GM19467 (cell line): Measurements from ENCODE around the gene PALM.

Source experiments
- ATAC-seq: cut with Tn5 transposase; IDR thresholded peaks from one replicate; pipeline ENCODE4 v1.9.1; 2021; ENCODE audit warnings: mild to moderate bottlenecking, moderate library complexity; ENCODE audit not compliant: unreplicated experiment

The PALM gene

DNA sequence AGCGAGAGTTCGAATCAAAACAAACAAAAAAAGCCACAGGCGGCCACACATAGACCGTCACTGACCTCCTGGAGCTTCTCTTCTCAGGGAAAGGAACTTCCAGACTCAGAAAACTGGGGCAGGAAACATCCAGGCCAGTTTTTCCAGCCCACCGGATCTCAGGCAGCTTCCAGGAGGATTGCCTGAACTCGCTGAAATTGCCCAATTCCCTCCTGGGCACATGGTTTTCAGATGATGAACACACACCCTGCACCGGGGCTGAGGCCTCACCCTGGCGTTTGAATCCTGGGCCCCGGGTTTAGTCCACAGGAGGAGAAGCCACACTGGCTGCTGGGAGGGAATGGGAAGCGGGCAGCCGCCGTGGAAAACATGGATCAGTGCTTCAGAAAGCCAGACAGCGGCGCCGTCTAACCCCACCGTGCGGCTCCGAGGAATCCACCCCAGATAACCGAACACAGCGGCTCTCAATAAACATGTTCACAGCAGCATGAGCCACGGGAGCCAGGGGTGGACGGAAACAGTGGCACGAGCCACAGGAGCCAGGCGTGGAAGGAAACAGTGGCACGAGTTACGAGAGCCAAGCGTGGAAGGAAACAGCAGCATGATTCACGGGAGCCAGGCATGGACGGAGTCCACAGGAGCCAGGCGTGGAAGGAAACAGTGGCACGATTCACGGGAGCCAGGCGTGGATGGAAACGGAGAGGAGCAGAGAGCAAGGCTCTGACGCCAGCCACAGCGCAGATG is 70.3 kb downstream of the PALM start:
- ATAC-seq: no peak

DNA sequence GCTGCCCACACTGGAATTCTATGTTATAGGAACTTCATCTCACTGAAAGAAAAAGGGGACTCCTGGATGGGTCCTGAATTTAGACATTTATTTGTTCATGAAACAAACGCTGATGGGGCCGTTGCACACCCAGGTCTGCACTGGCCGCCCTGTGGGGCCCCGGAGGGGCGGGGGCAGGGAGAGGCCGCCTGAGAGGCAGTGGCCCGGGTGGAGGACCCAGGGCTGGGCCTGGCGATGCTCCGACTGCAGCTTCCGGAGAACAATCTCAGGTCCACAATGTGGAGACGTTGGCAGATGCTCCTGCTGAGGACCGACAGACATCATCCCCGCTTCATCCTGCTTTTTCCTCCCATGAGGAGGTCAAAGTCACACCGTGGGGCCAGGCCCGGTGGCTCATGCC is 72.2 kb downstream of the PALM start:
- ATAC-seq: no peak

DNA sequence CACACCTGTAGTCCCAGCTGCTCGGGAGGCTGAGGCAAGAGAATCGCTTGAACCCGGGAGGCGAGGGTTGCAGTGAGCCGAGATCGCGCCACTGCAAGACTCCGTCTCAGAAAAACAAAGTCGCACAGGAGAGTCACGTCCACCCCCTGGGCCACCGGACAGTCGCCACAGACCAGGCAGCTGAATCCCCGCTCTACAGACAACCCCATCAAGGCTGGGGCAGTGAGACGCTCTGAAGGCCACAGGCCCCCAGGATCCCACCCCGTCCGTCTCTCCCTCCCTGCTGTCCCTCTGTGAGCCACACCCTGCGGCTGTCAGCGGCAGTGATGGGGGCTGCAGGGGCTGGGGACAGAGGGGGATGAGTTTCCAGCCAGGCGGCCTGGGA is 73.1 kb downstream of the PALM start:
- ATAC-seq: no peak

DNA sequence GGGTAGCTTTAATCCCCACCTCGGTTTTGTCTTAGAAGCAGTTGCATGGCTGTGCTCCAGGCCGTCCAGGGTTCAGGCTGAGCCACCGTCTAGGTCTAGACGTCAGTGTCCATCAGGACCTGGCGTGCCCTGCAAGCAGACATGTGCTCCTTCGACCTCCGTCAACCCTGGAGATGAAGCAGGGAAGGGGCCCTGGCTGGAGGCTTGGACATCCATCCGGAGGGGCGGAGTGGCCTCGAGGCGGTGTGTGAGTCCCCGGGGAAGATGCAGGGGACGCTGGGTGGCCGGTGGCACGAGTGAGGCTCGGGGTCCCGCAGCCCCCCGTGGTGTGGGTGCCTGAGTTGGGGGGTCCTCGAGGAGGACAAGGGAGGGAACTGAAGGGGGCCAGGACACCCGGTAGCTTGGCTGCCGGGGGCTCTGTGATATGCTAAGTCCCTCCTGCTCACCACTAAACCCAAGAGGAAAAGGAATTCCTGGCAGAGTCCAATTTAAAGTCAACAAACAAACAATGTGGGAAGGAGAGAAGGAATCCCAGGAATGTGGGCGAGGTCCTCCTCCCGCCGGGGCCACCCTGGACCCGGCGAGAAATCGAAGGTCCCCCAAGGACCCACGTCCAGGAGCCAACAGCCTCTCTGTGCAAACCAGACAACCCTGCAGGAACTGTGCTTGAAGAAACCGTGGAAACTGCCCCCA is 73.6 kb downstream of the PALM start:
- no peak for ATAC-seq

DNA sequence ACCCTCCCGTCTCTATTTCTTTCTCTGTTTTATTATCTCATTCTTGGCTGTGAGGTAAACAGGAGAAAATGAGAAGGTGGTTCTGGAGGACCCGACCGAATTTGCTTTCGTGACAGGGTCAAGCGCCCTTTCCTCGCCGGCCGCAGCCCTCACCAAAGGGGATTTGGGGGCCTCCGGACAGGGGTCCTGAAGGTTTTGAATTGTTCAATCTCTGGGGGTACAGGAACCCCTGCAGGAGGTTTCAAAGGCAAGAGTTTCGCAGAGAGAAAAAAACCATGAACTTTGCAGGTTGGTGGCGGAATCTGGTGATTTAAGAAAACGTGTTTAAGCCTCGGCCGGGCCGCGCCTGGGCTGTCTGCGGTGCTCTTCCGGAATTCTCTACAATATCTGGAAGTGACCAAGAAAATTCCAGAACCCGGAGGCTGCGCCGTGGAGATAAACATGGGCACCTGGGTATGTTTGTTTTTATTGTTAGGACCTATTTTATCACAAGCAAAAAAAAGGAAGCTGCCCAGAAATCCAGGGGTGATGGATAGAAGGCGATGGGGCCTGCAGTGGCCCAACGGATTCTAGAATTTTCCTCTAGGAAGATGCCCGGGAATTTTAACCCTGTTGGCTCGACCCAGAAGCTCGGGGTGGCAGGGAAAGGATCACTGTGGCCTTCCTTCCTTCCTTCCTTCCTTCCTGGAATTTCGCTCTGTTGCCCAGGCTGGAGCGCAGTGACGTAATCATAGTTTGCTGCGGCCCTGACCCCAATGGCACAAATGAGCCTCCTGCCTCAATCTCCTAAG is 74.3 kb downstream of the PALM start:
- no peak for ATAC-seq

DNA sequence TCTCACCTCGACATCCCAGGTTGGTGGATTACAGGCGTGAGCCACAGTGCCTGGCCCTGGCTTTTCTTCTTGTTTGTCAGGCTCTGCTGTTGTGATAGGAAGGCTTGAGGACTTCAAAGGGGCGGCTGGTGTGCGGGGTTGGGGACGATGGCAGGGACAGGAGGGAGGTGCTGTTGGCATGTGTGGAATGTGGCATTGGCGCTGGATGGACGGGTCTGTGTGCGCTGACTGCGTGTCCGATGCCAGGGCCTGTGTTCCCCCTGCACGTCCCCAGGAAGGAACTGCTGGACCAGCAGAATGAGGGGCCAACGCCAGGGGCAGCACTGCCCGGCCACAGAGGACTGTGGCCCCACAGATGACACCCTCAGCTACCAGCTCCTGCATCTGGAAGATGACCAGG is 75.8 kb downstream of the PALM start:
- no peak for ATAC-seq

DNA sequence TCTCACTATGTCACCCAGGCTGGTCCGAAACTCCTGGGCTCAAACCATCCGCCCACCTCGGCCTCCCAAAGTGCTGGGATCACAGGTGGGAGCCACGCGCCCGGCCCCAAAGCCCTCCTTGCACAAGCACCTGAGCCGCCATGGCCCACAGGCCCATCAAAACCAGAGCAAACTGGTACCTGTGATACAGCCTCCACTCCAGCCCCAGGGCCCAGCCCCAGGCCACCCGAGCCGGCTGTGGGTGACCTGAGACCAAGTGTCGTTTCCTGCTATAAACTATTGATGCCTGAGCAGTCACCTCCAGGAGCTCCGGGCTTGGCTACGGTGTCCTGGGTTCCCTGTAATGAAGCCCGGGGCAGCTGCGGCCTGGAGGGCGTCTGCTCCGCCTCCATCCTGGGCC is 78.8 kb downstream of the PALM start:
- ATAC-seq: no peak

DNA sequence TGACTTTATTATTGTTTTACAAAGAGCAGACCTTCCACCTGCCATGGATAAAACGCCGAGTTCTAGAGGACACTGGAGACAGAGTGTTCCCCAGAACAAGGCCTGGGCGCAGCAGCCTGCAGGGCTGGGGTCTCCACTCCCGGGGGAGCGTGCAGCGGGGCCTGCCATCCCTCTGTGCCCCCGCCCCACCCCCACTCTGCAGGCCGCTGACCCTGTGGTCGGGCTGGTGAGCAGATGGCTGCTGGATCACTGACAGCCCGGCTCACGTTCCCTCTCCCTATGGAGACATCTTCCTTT is 79.9 kb downstream of the PALM start:
- no peak for ATAC-seq

DNA sequence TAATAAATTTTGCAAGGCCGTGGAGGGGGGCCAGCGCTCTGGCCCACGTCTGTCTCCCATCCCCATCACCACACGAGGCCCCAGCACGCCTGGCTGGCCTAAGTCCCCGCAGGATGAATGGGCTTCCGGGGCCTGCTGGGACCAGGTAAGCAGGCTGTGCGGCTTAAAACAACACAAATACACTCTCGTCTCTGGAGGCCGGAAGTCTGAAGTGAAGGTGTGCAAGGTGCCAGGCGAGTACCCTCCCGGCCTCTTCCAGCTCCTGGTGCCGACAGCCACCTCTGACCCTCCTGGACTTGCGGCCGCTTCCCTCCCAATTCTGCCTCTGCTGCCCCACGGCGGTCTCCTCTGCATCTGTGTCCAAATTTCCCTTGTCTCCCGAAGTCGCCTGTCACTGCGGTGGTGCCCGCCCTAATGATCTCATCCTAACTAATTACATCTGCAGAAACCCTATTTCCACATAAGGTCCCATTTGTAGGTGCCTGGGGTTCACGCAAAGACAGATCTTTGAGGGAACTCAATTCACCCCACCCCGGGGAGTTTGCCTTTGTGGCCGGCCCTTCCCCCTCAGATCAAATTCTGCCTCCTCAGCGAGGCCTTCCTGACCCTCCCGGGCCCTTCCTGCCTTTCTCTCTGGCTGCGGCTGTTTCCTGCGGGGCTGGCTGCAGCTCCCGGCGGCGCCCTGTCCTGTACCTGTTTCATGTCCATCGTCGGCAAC is 80.4 kb downstream of the PALM start:
- no peak for ATAC-seq

DNA sequence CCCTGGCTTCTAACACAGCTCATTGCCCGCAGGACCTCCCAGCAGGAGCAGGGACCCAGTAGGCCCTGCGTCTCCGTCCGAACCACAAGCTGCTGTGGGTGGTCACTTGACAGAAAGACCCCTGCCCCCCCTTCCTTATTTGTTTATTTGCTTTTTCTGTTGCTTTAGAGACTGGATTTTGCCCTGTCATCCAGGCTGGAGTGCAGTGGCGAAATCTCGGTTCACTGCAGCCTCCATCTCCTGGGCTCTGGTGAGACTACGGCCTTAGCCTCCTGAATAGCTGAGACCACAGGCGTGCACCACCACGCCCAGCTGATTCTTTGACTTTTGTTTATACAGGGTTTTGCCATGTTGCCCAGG is 80.9 kb downstream of the PALM start:
- no peak for ATAC-seq

DNA sequence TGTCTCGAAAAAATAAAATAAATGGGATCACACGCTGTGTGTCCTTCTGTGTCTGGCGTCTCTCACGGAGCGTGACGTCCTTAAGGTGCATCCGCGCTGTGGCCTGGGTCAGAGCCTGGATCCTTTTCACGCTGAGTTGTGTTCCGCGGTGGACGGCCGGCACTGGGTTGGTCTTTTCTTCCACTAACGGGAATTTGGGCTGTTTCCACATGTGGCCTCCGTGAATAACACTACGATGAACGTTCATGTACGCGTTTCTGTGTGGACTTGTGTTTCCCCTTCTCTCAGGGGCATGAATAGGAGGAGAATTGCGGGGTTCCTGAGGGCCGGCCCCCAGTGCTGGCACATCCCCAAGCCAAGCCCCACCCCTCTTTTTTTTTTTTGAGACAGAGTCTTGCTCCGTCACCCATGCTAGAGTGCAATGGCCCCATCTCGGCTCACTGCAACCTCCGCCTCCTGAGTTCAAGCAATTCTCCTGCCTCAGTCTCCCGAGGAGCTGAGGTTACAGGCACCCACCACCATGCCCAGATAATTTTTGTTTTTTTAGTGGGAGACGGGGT is 82.4 kb downstream of the PALM start:
- ATAC-seq: no peak

DNA sequence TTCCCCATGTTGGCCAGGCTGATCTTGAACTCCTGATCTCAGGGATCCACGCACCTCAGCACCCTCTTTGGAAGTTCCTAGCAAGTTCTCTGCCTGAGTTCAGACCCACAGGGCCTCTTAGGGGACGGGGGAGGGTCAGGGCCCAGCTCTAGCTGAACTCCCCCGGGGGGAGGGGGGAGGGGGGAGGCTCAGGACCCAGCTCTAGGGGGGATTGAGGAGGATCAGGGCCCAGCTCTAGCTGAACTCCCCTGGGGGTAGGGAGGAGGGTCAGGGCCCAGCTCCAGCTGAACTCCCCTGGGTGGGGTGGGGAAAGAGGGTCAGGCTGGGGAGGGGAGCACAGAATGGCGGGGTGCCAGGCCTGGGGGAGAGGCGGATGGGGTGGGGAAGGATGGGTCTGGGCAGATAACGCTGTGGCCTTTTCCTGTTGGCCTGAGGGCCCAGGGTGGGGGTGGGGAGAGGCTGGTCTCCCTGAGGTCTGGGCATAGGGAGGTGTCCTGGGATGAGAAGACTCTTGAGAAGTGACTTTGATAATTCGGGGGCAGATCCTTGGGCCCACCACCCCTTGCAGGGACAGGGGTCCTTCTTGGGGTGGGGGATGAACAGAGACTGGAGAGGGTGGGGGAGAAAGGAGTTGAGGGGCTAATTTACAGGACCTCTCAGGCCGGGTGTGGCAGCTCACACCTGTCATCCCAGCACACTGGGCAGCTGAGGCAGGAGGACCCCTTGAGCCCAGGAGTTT is 83.0 kb downstream of the PALM start:
- no peak for ATAC-seq

DNA sequence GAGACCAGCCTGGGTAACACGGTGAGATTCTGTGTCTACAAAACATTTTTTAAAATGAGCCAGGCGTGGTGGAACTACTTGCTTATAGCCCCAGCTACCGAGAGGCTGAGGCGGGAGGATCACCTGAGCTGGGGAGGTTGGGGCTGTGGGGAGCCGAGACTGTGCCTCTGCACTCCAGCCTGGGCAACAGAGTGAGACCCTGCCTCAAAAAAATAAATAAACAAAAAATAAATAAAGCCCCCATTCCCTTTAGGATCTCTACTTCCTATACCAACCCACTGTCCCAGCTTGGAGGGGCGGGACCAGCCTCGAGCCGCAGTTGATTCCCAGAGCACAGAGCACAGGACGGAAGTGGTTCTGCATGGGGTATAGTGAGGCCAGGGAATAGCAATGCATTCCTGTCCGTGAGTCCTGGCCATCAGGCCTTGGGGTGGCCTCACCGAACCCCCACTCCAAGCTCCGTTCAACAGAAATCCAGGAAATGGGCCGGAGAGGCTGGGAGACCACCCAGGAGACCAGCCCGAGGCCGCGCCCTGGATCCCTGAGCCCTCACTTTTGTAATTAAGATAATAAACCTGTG is 83.7 kb downstream of the PALM start:
- ATAC-seq: no peak

DNA sequence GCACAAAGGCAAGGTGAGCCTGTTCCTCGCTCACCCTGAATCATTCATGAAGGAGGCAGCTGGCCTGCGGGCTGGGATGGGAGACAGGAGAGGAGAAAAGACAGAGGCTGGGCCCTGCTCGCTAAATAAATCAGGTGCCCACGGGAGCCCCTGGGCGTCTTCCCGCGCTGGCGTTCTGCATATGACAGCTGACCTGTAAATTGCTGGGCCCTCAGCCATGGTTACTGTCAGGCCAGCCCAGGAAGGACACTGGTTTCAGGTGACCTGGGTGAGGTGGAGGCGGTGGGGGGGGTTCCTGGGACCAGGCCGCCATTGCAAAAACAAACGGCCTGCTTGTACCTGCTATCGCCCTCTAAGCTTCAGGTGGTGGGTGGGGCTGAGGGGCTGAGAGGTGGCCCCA is 85.1 kb downstream of the PALM start:
- ATAC-seq: no peak

DNA sequence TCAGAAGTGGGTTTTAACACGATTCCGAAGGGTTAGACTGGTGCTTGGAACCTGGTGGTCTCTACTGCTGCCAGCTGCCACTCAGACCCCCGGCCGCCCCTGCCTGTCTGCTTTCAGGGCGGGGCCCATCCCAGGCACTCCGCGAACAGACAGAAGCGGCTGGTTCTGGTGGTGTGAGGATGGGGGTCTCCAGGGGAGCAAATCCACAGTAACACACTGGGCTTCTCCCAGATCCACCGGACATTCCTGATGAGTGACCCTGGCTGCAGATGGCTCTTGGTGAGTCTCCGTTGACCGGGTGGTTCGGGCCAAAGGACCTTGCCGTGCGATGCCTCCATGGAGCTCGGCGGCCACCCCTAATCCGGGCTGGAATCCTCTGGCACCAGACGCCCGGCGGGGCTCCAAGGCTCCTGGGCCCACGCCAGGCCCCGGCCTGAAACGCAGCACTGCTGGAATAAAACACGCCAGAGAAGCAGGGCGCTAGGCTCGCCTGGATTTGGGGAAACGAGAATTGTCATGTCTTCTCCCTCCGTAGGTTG is 86.4 kb downstream of the PALM start:
- ATAC-seq: no peak

DNA sequence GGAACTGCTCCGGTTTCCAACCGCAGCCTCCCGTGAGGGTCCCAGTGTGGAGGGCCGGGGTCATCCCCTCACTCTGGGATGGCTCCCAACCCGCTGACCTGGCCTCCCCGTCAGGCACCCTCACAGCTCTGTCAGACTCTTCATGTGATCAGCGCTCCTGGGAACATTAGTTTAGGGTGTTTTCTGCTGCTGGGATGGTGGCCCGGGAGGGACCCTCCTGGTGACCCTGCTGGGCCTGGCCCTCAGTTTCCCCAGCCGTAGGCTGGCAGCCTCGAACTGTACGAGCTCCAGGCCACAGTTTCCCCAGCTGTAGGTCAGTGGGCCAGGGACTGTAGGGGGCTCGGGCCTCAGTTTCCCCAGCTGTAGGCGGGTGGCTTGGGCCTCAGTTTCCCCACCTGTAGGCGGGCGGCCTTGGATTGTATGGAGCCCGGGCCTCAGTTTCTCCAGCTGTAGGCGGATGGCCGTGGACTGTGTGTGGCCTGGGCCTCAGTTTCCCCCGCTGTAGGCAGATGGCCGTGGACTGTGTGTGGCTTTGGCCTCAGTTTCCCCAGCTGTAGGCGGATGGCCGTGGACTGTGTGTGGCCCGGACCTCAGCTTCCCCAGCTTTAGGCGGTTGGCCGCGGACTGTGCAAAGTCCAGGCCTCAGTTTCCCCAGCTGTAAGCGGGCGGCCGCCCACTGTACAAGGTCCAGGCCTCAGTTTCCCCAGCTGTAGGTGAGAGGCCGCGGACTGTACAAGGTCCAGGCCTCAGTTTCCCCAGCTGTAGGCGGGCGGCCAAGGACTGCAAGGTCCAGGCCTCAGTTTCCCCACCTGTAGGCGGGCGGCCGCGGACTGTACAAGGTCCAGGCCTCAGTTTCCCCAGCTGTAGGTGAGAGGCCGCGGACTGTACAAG is 87.2 kb downstream of the PALM start:
- no peak for ATAC-seq

DNA sequence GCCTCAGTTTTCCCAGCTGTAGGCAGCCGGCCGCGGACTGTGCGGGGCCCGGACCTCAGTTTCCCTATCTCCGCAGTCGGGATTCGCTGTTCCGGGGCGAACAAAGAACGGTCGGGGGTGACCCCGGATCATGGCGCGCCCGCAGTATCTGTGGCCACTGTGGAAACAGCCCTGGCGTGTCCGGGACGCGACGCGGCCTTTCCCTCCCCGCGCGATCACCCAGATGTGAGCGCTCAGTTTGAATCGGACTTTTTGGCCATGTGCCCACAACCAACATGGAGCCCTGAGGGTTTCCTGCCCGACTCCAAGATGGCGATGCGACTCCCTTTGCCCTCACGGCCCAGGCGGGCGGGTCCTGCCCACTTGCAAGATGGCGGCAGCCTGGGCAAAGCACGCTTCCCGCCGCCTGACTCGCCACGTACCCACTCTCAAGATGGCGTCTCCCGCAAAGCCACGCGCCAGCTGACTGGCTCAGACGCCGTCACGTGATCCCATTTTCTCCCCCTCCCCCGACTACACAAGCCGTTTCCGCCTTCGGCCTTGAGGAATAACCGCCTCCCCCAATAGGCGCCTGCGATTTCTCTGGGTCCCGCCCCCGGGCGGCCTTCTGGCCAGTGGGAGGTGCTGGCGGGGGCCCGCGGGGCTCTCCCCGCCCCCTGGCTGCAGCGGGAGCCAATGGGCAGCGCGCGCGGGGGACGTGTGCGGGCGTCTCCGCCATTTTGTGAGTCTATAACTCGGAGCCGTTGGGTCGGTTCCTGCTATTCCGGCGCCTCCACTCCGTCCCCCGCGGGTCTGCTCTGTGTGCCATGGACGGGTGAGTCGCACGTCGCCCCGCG is 88.2 kb downstream of the PALM start, which contains the start of gene PTBP1:
PTBP1 (plus strand) TSS at position 761 of the 836 bp plus-strand sequence; CDS start at position 807, 46 bp downstream.
- ATAC-seq: peak; percentile 72
